HG02943 (cell line): ENCODE data around the gene ENG.

Source experiments
- ATAC-seq: cut with Tn5 transposase; IDR thresholded peaks from one replicate; pipeline ENCODE4 v1.9.1; 2021; ENCODE audit warnings: mild to moderate bottlenecking, low read depth, moderate library complexity; ENCODE audit not compliant: unreplicated experiment

The ENG gene

DNA sequence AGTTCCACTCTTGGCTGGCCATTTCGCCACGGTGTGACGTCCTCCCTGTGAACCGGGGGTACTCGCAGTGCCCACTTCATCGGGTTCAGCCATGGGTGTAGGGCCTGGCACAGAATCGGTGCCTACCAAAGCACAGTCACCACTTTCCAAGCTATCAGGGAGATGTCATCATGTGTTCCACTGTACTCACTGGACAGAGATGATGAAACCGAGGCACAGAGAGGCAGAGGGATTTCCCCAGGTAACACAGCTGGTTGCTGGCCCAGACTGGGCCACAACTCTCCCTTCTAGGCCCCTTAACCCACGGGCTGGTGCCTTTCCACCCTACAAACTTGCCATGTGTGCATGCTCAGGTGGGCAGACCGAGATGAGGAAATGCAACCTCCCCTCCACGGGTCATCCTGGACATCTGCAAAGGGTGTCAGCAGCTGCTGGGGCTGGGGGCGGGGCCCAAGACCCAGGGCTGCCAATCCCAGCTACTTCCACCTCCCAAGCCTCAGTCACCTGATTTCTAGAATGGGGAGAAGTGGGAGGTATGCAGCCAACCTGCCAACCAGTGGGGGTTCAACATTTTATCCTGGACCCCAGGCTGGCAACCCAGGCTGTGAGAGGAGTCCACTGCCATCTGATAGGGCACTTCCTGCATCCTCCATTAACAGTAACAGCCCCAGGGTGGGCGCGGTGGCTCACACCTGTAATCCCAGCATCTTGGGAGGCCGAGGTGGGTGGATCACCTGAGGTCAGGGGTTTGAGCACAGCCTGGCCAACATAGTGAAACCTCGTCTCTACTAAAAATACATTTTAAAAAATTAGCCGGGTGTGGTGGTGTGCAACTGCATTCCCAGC, 75.1 kb downstream of the ENG start:
- ATAC-seq: peak; percentile 33

DNA sequence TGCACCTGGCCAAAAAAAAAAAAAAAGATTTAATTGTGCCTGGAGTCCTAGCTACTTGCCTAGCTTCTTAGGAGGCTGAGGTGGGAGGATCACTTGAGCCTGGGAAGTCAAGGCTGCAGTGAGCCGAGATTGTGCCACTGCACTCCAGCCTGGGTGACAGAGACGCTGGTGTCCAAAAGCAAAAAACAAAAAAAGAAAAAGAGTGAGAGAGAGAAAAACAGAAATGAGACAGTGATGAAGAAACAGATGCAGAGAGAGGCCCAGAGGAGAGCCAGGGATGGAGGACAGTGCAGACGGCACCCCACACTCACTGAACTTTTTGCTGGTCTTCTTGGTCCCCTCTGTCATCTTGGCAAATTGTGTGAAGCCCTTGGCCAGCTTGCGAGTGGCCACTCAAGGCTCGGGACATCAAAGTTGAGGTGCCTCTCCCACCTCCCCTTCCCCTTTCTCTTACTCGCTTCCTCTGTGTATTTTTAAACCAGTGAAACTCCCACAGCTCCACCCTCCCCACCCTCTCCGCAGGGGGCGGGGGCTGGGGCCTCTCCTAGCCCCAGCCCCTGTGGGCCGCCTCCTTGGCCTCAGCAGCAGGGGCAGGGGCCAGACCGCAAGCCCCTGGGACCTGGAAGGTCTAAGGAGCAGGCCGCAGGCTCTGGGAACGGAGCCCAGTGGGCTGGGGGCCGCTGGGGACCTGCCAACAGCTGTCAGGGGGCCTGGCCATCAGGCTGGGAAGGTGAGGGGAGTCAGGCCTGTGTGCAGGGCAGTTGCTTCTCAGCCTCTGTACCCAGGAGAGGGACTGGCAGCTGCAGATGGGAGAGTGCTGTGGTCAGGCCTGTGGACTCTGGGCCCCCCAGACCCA, 76.0 kb downstream of the ENG start, which contains the start of gene SH2D3C:
Gene SH2D3C, minus strand, starts transcription at position 387 of the 856 bp plus-strand sequence. Its CDS starts 39 bp downstream, at position 348.
- no peak for ATAC-seq

DNA sequence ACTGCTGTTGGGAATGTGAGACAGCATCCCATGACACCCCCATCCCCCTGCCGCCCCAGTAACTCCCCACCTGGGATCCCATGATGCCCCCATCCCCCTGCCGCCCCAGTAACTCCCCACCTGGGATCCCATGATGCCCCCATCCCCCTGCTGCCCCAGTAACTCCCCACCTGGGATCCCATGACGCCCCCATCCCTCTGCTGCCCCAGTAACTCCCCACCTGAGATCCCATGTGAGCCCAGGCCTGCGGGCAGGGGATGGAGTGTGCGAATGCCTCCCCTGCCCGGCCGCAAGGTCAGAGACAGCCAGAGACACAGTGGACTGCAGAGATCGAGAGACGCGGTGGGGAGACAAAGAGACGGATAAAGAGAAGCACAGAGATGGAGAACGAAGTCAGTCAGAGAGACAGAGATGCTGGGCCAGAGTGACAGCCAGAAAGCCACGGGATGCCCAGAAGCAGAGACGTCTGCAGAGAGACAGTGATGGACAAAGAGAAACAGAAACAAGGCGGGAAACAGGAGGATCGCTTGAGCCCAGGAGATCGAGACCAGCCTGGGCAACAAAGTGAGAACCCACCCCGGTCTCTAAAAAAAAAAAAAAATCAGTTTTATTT, 77.0 kb downstream of the ENG start:
- ATAC-seq: no peak

DNA sequence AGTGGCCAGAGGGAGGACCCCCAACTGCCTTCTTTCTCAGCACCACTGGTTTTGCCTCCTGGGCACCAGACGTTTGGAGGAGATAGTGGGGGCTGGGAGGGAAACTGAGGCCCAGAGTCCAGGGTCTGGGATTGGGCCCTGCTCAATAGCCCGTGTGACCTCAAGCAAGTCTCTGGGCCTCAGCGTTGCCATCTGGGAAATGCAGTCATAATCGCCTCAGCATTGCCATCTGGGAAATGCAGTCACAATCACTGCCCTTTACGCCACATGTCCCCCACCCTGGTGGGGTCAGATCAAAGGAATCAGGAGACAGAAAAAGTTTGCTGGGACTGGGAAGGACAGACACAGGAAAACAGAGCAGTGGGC, 77.6 kb downstream of the ENG start:
- ATAC-seq: no peak

DNA sequence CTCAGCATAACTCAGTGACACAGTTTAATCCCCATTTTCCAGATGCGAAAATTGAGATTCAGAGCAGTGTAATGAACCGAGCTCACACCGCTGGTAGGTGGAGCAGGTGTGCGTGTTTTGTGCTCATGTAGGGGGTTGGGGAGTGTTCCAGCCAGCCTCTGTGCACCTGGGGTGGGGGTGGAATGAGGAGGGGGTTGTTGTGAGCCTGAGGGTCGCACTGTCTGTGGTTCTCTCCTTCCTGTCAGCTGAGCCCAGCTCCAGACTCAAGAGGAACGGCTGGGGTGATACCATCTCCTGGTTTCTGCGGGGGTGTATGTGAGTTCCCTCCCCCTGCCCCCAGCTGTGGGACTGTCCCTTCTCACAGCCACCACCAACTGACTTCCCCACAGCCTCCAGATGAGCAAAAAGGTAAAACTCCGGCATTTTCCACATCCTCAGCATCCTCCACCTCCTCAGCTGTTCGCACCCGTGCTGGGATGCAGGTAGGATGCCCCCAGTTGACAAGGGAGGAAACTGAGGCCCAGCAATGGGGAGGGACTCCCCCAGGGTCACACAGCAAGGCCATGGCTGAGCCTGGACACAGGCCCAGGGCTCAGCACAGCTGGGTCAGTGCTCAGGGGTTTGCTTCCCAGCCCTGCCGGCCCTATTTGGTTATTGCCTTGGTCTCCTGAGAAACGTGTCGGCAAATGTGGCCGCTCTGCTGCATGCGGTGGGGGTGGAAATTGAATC, 78.1 kb downstream of the ENG start:
- no peak for ATAC-seq

DNA sequence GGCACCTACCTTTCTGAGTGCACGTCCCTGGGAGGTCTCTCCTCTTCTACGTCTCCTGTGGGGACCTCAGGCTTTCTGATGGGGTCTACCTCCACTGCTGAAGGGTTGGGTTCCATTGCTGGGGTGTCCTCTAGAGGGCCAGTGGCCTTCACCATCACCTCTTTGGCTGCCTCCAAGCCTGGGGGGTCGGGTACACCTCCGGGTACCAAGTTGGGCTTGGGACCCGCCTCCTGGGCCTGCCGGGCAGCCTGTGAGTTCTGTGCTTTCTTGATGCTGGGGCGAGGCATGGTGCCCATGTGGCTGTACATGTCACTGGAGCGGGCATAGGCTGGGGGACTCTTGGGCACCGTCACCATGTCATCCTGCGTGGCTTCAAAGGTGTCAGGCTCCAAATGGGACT, 80.5 kb downstream of the ENG start:
- no peak for ATAC-seq

DNA sequence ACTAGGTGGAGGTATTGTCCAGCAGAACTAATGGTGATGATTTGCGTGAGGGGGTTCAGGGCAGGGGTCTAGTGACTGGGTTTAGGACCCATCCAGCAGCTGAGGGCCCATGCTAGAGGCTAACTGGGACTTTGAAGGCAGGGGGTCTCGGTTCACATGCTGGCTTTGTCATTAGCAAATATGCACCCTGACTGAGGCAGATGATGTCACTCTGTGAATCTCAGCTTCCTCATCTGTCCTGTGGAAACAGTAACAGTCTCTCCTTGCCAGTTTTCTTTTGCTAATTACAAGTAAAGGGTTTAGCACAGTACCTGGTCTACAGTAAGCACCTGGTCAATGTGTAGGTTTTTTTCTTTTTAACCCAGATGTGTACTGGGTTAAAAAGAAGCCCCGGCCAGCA, 81.2 kb downstream of the ENG start:
- no peak for ATAC-seq

DNA sequence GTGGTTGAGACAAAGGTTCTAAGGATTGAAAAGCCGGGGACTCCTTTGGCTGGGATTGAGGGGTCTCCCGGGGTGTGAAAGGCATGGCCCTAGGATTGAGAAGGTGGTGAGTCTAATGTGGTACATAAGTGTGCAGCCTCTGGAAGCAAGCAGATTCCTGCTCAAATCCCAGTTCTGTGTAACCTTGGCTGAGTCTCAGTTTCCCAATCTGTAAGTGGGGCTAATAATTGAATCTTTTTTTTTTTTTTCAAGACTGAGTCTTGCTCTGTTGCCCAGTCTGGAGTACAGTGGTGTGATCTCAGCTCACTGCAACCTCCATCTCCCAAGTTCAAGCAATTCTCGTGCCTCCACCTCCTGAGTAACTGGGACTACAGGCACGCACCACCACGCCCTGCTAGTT, 81.9 kb downstream of the ENG start:
- ATAC-seq: no peak

DNA sequence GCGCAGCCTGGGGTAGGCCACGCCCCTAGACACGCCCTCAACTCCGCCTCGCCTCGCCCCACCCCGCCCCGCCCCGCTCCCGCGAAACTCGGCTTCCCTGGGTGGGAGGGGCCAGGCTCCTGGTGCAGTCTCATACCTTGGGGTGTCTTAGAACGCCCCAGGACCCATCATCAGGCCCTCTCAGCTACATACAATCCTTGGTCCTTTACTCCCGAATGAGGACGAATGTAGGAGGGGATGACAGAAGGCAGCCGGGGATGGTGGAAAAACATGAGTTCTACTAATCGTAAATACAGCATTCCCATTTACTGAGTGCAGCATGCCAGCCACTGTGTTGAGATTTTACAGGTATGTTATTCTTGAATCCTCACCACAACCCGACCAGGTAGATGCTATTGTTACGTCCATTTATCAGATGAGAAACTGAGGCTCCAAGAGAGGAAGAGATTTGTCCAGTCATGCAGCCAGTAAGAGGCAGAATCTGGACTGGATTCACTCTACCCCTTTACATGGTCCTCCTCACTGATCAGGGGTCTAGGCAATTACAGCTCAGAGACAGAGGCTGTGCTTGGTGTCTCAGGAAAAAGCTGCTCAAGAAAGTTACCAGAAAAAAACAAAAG, 82.8 kb downstream of the ENG start:
- ATAC-seq: no peak

DNA sequence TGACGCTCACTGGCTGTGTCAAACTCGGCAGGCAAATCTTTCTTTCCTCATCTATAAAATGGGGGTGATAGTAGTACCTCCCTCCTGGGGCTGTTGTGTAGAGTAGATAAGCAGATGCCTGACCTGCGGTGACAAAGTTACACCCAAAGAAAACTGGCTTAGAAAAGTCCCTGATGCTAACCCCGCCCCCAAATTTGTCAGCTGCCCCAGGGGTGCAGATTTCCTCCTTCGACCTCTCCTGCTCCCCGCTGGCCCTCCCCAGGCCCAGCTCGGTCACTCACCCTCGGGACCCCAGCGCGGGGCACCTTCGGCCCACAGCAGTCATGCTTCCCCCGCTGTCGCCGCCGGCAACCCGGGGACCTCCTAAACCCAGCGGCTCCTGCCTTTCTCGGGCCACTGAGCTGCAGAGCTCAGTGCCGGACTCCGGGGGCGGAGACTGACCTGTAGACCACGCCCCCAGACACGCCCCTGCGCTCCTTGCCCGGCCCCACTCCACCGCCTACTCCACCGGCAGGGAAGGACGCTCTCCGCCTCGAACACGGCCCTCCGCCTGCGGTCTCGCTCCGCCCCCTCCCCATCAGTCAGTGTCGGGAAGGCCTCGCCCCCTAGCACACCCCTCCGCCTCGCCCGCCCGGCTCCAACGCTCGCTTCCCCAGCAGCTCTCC, 83.4 kb downstream of the ENG start:
- ATAC-seq: peak; percentile 88

DNA sequence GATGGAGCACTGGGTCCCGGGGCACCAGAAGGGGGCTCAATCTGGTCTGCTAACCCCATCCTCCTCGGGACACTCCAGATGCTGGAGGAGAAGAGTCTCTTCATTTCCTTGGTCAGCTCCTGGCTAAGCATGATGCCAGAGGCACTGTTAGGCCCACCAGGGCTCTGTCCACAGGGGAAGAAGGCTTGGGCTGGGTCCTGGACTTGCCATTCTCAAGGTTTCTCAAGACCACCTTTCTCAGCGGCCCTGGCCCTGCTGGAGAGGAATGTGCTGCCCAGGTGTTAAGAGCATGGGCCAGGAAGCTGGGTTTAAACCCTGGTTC, 83.9 kb downstream of the ENG start:
- no peak for ATAC-seq

DNA sequence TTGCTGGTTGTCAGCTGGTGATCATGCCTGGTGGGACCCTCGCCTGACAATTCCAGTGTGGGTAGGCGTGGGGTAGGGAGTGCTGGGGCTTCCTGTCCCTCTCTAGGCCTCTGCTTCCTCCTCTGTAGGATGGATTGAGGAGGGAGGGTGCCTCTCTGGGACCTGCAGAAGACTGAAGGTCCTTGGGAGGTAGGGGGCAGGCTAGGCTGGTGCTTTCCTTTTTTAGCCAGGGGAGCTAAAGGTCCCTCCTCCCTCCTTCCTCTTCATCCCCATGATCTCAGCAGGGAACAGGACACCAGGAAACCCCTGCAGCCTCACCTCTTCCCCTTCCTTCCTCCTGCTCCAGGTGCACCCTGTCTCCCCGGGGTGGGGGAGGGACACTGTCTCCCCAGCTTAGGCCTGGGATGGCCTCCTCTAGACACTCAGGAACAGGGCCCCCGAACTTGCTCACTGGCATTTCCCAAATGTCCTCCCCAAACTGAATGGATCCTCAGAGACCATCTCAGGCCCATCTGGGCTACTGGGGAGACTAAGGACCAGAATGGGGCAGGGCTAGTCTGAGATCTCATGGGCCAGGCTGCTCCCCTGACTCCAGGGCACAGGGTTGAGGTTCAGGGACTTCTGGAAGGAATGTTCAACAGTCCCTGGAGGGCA, 84.4 kb downstream of the ENG start:
- no peak for ATAC-seq

DNA sequence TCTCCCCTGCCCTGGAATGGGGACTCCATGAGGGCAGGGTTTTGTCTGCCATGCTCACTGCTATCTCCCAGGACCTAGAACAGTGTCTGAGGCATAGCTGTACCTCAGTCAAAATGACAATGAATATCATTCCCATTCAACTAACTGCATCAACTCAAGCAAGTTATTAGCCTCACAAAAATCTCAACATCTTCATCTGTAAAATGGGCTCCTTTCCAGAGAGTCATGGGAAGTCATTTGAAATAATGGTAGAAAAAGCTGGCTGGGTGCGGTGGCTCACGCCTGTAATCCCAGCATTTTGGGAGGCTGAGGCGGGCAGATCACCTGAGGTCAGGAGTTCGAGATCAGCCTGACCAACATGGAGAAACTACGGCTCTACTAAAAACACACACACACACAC, 85.4 kb downstream of the ENG start:
- no peak for ATAC-seq

DNA sequence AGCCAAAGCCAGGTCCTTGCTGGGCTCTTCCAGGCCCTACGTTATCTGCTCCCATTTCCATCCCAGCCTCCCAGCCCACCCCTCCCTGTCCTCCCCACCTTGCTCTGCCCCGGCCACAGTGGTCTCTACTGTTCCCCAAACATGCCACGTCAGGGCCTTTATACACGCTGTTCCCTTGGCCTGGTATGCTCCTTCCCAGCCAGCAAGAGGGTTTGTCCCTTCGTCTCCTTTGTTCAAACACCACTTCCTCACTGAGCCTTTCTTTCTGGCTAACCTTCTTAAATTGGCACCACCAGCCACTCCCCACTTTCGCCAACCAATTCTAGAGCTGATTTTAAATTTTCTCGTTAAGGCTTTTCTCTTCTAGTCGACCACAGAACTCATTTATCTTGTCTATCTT, 85.8 kb downstream of the ENG start:
- no peak for ATAC-seq

DNA sequence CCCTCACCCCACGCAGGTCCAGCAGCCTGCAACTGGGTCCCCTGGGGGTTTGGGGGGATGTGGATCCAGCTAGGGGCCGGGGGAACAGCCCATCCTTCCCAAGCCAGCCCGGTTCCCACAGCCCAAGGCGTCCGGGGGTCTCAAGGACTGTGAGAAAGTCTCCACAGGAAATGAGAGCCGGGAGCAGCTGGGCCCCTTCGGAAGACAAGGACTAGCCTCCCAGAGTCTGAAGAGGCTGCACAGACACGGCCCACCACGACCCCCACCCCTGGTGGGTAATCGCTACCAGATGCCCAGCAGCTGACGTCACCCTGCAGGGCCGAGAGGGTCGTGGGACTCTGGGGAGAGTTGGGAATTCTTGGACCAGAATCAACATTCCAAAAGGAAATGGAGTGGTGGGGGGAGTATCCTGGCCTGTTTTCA, 86.5 kb downstream of the ENG start:
- ATAC-seq: no peak

DNA sequence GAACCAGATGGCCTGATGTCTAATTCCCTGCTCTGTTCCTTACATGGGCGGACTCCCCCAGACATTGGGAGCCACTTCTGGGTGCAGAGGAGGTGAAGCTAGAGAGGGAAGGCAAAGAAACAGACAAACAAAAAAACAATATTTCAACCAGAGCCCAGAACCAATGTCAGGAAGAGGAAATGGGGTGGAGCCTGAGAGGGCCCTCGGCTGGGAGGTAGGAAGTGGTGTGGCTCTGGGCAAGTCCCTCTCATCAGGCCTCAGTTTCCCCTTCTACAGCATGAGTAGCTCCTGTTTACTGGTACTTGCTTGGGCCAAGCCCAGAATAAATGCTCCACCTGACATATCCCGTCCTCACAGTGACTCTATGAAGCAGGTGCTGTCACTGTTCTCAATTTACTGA, 87.0 kb downstream of the ENG start:
- ATAC-seq: no peak

DNA sequence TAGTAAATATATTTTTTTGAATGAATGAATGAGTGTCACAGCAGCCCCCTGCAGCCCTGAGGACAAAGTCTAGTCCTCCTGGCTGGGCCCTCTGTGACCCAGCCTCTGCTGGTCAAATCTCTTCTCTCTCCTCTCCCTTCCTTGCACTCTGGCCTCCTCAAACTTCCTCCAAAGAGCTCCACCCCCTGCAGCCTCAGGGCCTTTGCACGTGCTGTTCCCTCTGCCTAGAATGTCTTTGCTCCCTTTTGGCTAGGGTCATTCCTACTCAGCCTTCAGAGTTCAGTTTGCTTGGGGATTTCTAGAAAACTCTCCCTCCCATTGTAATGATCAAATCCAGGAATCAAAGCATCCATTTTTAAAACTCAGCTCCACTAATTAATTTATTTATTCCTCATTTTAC, 89.0 kb downstream of the ENG start:
- ATAC-seq: no peak
